DND-41 (cell line): ENCODE data around the gene BRF1.

Experiments
- CTCF ChIP-seq: IDR thresholded peaks from 2 replicates; pipeline ENCODE4 v1.5.1; 2012; ENCODE audit warnings: borderline replicate concordance, low read length, moderate library complexity, mild to moderate bottlenecking; ENCODE audit not compliant: poor library complexity, severe bottlenecking; ENCODE audit errors: extremely low read depth
- EZH2 ChIP-seq: IDR thresholded peaks from 3 replicates; pipeline ENCODE4 v1.6.1; 2012; ENCODE audit warnings: borderline replicate concordance, low read depth, mild to moderate bottlenecking, moderate library complexity, low read length, inconsistent platforms; ENCODE audit not compliant: severe bottlenecking

DNA sequence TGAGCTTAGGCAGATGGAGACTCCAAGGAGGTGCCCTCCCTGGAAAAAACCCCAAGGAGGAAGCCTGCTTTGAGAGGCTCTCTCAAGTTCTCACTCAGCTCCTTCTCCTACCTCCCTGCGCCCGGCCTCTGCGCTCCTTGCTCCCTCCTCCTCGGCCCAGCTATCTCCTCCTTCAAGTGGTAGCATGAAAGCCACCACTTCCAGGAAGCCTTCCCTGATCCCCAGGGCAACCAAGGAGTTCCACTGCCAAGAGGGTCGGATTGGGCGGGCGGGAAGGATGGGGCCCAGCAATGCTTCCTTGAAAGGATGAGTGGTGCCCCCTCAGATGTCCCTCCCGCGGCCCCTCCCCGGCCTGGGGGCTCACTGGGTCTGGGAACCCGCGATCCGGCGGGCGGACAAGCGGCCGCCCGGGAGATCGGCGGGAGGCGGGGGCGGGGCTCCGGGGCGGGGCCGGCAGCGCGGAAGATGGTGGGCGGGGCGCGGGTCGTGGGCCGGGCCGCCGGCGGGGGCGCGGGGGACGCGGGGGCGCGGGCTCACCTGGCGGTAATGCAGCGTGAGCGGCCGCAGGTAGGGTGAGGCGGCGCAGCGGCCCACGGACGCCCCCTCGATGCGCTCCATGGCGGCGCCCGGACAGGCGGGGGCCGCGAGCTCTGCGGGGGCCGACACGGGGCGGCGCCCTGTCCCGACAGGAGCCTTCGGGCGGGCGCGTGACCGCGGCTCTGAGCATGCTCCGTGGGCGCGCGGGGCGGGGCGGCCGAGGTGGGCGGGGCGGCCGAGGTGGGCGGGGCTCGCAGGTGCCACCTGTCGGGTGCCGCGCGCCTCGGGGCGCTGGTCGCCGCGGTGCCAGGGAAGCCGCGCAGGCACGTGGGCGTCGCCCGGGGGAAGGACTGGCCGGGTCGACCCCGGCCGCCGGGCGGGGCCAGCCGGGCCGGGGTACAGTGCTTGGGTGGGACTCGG is 119.9 kb downstream of the BRF1 start, which contains the start of gene NUDT14:
- no peak for TF ChIP-seq CTCF
- TF ChIP-seq EZH2 = no peak
